HEK293T (cell line): ENCODE data around the gene COMMD3.

Experiments used
- CTCF ChIA-PET: fragments of 350-600 bp; formaldehyde crosslinking; extraction: SDS; loops from one replicate; lab custom pipeline; 2021; ENCODE audit warnings: antibody characterized with exemption, inconsistent platforms; lab: Yijun Ruan, JAX
- POLR2A ChIA-PET: fragments of 350-600 bp; formaldehyde crosslinking; extraction: SDS; loops from one replicate; lab custom pipeline; 2020; ENCODE audit warnings: antibody characterized with exemption, inconsistent platforms; lab: Yijun Ruan, JAX
- DNase-seq: peaks from one replicate; pipeline ENCODE4 v3.0.0; 2012; ENCODE audit warnings: mixed read lengths; ENCODE audit errors: extremely low spot score
- ARNT ChIP-seq: fragments of 450-650 bp; IDR thresholded peaks from 2 replicates; pipeline ENCODE4 v1.6.1; 2017; ENCODE audit warnings: mild to moderate bottlenecking
- BHLHE40 ChIP-seq: fragments of 450-650 bp; IDR thresholded peaks from 2 replicates; pipeline ENCODE4 v1.6.1; 2016; ENCODE audit warnings: mild to moderate bottlenecking, moderate library complexity, borderline replicate concordance
- CTBP1 ChIP-seq: fragments of 450-650 bp; IDR thresholded peaks from 2 replicates; pipeline ENCODE4 v1.6.1; 2016; ENCODE audit warnings: borderline replicate concordance
- ELF4 ChIP-seq: fragments of 450-650 bp; IDR thresholded peaks from 2 replicates; pipeline ENCODE4 v1.6.1; 2017; ENCODE audit warnings: antibody characterized with exemption
- FOXA1 ChIP-seq: fragments of 450-650 bp; IDR thresholded peaks from 2 replicates; pipeline ENCODE4 v1.6.1; 2016; ENCODE audit warnings: mild to moderate bottlenecking
- FOXK2 ChIP-seq: fragments of 450-650 bp; IDR thresholded peaks from 2 replicates; pipeline ENCODE4 v1.6.1; 2016; ENCODE audit warnings: mild to moderate bottlenecking
- FOXM1 ChIP-seq: fragments of 450-650 bp; IDR thresholded peaks from 2 replicates; pipeline ENCODE4 v1.6.1; 2017; ENCODE audit warnings: mild to moderate bottlenecking, borderline replicate concordance
- HDGF ChIP-seq: fragments of 450-650 bp; IDR thresholded peaks from 2 replicates; pipeline ENCODE4 v1.6.1; 2017; ENCODE audit warnings: antibody characterized with exemption, borderline replicate concordance
- L3MBTL2 ChIP-seq: fragments of 450-650 bp; conservative IDR thresholded peaks from 2 replicates; pipeline ENCODE4 v1.6.1; 2016; ENCODE audit warnings: mild to moderate bottlenecking
- LEF1 ChIP-seq: fragments of 450-650 bp; IDR thresholded peaks from 2 replicates; pipeline ENCODE4 v1.6.1; 2017; ENCODE audit warnings: mild to moderate bottlenecking, borderline replicate concordance
- NFRKB ChIP-seq: fragments of 450-650 bp; IDR thresholded peaks from 2 replicates; pipeline ENCODE4 v1.6.1; 2016; ENCODE audit warnings: mild to moderate bottlenecking, moderate library complexity
- SP1 ChIP-seq: fragments of 450-650 bp; IDR thresholded peaks from 2 replicates; pipeline ENCODE4 v1.6.1; 2017
- SUZ12 ChIP-seq: fragments of 450-650 bp; IDR thresholded peaks from 2 replicates; pipeline ENCODE4 v1.6.1; 2016; ENCODE audit warnings: mild to moderate bottlenecking
- TARDBP ChIP-seq: fragments of 450-650 bp; IDR thresholded peaks from 2 replicates; pipeline ENCODE4 v1.6.1; 2016
- ZNF384 ChIP-seq: fragments of 450-650 bp; IDR thresholded peaks from 2 replicates; pipeline ENCODE4 v1.6.1; 2016
- TF ChIP-seq, protein P1 (sequence below): fragments of 450-650 bp; IDR thresholded peaks from 2 replicates; pipeline ENCODE4 v1.6.1; 2016

The COMMD3 gene

DNA sequence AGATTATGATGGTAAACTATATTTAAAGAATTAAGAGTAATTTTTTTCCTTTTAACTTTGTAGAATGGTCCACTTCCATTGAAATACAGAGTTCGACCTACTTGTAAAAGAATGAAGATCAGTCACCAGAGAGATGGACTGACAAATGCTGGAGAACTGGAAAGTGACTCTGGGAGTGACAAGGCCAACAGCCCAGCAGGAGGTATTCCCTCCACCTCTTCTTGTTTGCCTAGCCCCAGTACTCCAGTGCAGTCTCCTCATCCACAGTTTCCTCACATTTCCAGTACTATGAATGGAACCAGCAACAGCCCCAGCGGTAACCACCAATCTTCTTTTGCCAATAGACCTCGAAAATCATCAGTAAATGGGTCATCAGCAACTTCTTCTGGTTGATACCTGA is 13.0 kb downstream of the COMMD3 start:
- ChIA-PET CTCF (no interaction called here), POLR2A (no interaction called here)

DNA sequence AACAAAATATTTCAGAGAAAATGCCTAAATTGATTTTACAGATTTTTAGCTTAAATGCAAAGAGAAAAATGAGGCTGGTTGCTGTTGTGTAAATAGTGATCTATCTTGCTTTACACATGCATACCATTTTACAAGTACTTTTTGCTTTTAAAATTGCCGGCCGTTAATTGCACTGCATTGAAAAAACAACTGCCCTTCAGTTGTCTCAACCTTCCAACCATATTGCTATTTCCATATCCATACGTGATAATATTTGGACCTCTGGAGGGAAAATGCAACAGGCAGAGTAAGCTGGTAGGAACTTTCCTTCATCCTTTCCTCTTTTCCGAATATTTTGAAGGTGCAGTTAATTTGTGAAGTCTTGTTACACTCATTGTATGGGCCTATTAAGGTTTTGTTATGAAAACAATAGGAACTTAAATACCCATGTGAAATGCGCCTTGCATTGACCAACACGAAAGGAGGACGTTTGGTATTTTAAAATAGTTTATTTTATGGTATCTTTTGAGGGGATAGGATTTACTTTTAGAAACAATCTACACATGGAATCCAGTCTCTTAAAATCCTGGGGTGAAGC is 16.0 kb downstream of the COMMD3 start:
- DNase-seq: no peak
- CTCF ChIA-PET: no interaction called here
- TF ChIP-seq CTBP1: no peak
- TF ChIP-seq HDGF: no peak
- TF ChIP-seq FOXA1: no peak
- TF ChIP-seq BHLHE40: no peak
- TF ChIP-seq NFRKB: no peak
- TF ChIP-seq ARNT: no peak
- TF ChIP-seq LEF1: no peak
- no peak for TF ChIP-seq FOXM1
- no peak for TF ChIP-seq L3MBTL2
- TF ChIP-seq SP1: no peak
- TF ChIP-seq FOXK2: no peak
- TF ChIP-seq, protein P1, sequence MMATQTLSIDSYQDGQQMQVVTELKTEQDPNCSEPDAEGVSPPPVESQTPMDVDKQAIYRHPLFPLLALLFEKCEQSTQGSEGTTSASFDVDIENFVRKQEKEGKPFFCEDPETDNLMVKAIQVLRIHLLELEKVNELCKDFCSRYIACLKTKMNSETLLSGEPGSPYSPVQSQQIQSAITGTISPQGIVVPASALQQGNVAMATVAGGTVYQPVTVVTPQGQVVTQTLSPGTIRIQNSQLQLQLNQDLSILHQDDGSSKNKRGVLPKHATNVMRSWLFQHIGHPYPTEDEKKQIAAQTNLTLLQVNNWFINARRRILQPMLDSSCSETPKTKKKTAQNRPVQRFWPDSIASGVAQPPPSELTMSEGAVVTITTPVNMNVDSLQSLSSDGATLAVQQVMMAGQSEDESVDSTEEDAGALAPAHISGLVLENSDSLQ: no peak
- TF ChIP-seq SUZ12: no peak
- no peak for TF ChIP-seq ELF4
- TF ChIP-seq ZNF384: no peak
- no peak for TF ChIP-seq TARDBP
- POLR2A ChIA-PET: interaction anchor here (0.7 to 2.1 kb wide), 4 partner anchors 8 to 105 kb away, joined by 3 to 7 read pairs (median 3); partner anchors contain the start of genes BMI1 and COMMD3

More for the DNA sequence above, 13.0 kb downstream of the COMMD3 start:
- DNase-seq: no peak
- no peak for TF ChIP-seq SUZ12
- TF ChIP-seq TARDBP: no peak
- TF ChIP-seq FOXA1: no peak

DNA sequence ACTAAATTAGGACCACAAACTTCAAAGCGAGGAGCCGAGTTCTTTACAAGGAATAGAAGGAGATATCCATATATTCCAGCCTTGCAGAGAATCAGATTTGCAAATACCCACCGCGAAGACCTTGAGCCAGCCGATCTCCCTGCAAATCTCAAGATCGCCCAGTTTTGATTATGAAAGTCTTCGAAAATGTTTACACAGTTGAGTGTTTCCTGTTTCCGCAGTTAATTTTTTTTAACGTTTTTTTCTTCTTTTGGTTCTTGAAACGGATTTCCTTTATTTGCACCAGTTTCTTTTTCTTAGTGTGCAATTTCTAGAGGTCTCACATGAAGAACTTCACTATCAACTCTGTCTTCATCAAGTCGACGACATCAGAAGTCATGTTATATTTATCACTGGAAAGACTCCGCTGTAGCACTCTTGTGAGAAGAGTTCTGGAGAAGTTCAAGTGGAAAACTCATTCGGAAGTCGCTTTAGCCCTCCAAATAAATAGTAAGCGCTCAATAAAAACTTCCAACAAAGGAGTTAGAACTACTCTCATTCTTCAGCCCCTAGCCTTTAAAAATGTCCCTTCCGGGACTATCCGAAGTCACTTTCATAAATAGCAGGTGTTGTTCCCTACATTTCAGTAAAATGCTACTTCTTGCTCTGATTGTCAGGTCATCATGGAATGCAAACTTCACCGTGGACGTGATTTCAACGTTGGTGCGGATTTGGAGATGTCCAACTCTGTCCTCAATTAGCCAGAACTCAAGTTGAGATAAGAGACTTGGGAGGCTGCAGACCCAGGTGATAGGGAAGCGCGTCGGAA is 17.2 kb downstream of the COMMD3 start:
- ChIA-PET POLR2A (no interaction called here), CTCF (interaction anchor here (0.5 kb wide), 1 partner anchor 263 kb away, joined by 3 read pairs; no protein-coding TSS in a partner anchor)
- TF ChIP-seq NFRKB: no peak
- no peak for TF ChIP-seq ELF4
- TF ChIP-seq FOXM1: no peak
- TF ChIP-seq LEF1: no peak
- TF ChIP-seq ZNF384: no peak
- TF ChIP-seq SUZ12: no peak
- no peak for TF ChIP-seq CTBP1
- no peak for TF ChIP-seq BHLHE40
- no peak for TF ChIP-seq FOXK2
- TF ChIP-seq L3MBTL2: no peak
- TF ChIP-seq, protein P1: no peak
- no peak for TF ChIP-seq HDGF
- DNase-seq: no peak

DNA sequence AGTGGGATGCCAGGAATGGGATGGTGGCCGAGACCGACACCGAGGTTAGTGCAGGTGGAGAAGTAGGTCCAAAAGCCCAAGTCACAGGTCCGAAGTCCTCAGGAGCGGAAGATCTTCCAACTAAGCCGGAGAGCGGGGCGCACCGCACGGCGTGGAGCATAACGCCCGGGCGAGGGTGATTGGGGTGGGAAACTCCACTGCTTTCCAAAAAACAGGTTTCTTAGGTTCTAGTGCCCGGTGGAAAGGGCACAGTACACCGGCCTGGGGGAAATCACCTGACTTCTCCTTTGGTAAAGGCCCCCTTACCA is 17.7 kb downstream of the COMMD3 start:
- TF ChIP-seq FOXA1 (no peak), FOXM1 (no peak), FOXK2 (no peak), HDGF (no peak), ELF4 (no peak), TARDBP (no peak), ZNF384 (no peak), LEF1 (no peak), CTBP1 (no peak)
- no peak for DNase-seq
- ChIA-PET CTCF (no interaction called here), POLR2A (no interaction called here)

DNA sequence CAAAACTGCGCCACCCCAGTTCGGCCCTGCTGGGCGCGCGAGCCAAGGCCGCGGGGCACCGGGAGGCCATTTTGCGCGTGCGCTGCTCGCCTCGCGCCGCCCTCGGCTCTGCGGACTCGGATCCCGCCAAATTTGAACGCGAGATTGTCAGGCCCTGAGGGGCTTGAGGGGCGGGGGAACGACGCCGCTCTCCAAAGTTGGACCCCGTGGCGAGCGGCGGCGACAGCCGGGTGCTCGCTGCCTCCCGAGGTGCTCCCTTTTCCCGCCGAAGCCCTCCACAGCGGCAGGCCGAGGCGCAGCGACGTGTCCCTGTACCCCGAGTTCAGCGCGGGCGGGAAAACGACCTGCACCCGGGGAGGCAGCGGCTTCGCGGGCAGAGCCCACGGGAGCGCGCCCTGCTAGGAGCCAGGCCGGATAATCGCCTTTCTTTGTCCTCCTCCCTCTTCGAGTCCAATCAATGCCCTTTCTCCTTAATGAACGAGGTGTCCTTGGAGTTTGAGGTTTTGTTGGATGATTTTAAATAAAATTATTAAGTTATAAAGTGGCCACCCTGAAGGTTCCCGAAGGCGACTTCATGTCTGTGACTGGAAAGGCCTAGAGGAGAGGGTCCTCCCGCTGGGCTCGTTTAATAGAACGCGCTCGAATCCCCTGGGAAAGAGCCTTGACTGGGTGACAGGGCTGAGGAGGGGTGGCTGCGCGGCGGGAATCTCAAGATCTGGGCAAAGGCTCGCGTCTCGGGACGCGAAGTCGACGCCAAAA is 18.4 kb downstream of the COMMD3 start:
- TF ChIP-seq FOXK2: no peak
- DNase-seq: no peak
- ChIA-PET POLR2A (no interaction called here), CTCF (no interaction called here)

DNA sequence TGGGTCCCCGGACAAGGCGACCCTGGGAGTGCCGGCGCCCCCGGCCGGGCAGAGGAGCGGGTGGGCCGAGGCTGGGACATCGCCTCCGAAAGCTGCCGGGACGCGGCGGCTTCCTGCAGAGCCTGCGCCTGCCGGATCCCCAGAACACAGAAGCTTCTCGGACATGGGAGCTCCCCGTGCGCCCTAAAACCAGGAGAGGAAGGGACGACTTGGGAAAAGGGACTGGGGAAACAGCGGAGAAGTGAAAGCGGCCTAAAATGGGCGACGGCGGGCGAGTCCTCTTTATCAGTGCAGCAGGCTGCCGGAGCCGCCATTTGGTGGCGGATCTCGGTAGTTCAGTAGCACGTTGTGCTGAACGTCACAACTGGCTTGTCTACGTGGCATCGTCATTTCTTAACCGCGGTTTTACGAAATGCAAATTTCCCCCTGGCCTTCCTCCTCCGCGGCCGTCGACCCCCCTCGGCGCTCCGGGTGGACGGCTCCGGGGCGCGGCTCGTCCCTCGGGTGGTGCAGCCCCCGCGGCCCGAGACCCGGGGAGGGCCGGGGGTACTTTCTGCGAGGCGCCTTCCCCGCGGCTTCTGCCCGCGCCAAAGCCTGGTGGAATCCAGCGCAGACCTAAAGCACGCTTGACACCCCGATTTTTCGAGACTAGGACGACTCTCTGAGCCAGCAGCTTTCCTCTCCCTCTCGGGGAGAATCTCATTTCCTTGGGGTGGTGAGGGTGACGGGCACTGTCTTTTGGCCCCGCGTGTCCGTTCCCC is 19.2 kb downstream of the COMMD3 start:
- ChIA-PET POLR2A (interaction anchor here (0.8 kb wide), 1 partner anchor 19 kb away, joined by 3 read pairs; the partner anchor contains the start of gene COMMD3), CTCF (no interaction called here)
- no peak for DNase-seq
- no peak for TF ChIP-seq SP1
- TF ChIP-seq TARDBP: no peak
- no peak for TF ChIP-seq SUZ12
- TF ChIP-seq ELF4: no peak
- TF ChIP-seq ZNF384: no peak
- TF ChIP-seq BHLHE40: no peak
- no peak for TF ChIP-seq FOXM1
- TF ChIP-seq NFRKB: no peak
- no peak for TF ChIP-seq CTBP1
- no peak for TF ChIP-seq FOXA1
